ENCODE data around the gene C17orf58.
A peak's percentile ranks its signal among the peaks of the same experiment; 100 is the strongest.
"Not testable (repeated sequence)": the region's sequence is repeated elsewhere in the genome, so short reads cannot be mapped to it uniquely, and the experiment has no call there.

The C17orf58 gene

GRCh38 chr17:67999291-67999911 lies 3.1 kb upstream of the C17orf58 start:
- DNase-seq, result no peak

- no peak for DNase-seq
Measured at GRCh38 chr17:67998466-67998865, 2.2 kb upstream of the C17orf58 start.

DNA sequence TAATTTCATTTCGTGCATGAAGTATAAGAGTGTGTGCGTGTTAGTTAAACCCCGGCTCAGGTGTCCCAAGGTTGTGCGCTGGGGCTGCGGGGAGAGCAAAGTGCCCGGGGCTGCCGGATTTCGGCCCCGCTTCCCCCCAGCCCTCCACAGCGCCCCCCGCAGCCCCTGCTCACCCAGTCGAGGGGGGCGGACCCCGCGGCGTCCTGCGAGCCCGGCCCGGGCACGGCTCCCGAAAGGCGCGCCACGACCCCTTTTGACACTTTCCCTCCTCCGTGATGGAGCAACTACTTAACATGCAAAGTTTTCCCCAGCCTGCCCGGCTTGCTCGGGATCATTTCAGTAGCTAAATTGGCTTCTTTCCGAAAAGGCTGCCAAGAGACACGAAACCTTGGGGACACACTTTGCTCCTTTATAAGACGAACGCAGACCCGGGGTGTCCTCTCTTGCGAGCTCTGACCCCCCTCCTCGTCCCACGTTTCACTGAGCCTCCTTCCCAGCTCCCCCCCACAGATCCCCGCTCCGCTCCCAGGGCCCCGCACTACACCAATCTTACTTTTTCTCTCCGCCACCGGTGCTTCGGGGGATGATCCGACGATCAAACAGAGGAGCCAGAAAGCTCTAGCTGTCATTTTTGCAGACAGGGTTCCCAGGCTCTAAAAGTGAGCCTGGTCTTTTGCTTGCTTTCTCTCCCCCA lies 552 bp downstream of the C17orf58 start:
- DNase-seq, result no peak

DNA sequence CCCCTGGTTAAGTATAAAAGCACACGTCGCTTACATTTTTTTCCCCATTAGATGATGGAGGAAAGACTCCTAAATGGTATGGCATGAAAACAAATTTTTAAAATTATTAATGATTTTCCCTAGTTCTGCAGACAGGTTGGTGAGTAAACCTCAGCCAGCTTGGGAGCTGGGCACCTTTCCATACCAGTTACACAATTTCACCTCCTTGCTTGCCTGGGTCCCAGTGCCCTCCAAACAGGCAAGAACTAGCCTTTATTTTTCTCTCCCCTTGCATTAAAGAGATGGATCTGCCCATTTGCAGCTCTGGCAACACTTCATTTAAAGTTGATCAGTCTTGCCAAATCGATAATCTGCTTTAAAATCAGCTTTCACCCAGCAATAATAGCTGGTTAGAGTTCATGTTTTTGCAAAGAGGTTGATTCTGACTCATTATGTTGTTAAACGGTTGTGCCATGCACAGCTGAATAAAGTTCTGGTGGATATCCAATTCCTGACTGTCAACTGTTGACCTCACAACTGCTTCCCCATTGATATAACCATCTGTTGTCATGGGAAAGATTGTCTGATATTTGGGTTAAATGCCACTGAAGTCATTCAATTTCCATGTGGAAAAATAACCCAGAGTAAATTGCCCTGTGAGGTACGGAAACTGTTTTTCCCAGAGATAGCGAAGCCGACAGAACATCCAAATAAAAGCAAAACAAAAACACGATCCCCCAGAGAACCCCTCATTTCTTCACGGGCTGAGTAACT lies 1.3 kb downstream of the C17orf58 start:
- DNase-seq, result peak; percentile 74

GRCh38 chr17:67993998-67994361 lies 2.3 kb downstream of the C17orf58 start:
- peak; percentile 29 for DNase-seq

GRCh38 chr17:67993153-67993997 lies 2.9 kb downstream of the C17orf58 start:
- peak; percentile 72 for DNase-seq

- no peak for DNase-seq
Measured at GRCh38 chr17:67992548-67993152, 3.6 kb downstream of the C17orf58 start.

GRCh38 chr17:67990909-67991308 lies 5.4 kb downstream of the C17orf58 start:
- peak; percentile 5 for DNase-seq

DNA sequence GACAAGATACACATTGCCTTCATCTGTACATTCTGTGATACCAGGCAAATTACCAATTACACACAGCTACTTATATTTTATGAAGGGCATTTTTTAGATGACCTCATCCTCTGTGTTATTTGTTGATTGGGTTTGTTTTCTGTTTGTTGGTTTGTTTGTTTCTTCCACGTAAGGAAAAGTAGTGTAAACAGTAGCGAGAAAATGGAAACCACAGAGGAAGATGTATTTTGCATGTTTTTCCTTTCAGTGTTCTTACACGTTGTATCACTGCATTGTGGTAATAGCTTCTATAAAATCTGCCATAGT lies 12.9 kb downstream of the C17orf58 start:
- no peak for DNase-seq

DNA sequence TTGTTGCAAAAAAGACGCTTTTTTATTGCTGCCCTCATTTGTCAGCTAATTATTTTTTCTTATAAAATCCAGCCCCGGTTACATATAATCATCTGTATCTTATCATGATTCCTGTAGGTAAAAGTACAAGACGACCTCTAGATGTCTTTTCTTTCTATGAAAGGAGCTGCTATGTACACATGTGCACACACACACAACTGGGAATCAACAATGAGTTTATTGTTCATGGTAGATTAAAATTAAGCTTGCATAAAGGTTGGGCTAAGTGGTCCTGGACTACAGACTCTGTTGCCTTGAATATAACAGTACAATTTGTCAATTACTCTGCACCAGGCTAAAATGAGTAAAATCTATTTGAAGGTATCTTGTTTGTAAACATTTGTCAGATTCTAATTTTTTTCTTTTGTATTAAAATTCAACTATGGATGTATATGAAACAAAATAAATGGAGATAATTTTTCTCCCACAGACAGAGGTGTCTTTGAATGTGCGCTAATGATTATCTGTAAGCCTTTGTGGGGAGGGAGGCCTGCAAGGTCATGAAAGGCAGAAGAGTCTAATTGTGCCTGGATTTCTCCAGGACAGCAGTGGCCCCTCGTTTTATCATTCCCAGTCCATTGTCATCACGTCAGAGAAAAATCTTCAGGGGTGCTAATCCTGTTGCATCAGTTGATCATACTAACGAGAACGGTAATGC lies 13.4 kb downstream of the C17orf58 start:
- DNase-seq, result no peak

GRCh38 chr17:67982034-67982640 lies 14.1 kb downstream of the C17orf58 start:
- no peak for DNase-seq

- DNase-seq, result not testable (repeated sequence)
Measured at GRCh38 chr17:67980883-67981282, 15.4 kb downstream of the C17orf58 start.

DNA sequence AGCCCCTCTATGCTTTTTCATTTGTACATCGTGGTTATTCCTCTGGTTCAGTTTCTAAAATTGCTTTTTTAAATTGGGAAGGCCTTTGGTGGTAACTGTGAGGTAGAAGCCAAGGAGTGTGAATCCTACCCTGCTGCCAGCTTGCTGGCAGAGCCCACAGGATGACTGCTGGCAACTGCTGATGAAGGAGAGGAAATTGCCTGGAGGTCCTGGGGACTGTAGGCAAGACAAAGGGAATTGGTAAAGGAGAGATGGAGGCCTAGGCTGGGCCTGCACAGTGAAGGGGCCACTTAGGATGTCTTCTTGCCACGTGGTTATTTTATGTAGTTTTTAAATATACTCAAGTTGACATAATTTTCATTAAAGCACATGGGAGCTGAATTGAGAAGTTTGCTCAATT lies 15.8 kb downstream of the C17orf58 start:
- peak; percentile 41 for DNase-seq

GRCh38 chr17:67976306-67976705 lies 20.0 kb downstream of the C17orf58 start:
- not testable (repeated sequence) for DNase-seq

GRCh38 chr17:67974598-67975066 lies 21.6 kb downstream of the C17orf58 start:
- no peak for DNase-seq

DNA sequence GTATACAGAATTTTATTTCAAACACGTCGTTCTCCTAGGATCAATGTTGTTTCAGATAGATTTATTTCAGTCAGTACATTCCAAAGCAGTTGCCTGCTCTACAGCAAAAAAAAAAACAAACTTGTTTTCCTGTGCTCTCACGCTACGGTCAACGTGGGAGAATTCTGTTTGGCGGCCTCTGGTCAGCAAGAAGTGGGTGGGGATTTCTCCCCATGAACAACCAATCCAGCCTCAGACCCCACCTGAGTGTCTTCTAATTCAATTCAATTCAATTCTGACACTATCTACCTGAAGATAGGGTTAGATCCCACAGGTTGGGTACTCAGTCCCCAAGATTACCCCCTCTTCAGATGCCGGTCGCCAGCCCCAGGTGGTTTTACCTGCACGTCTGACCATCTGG lies 22.1 kb downstream of the C17orf58 start:
- DNase-seq, result no peak

- DNase-seq, result no peak
Measured at GRCh38 chr17:67970783-67971182, 25.5 kb downstream of the C17orf58 start.

DNA sequence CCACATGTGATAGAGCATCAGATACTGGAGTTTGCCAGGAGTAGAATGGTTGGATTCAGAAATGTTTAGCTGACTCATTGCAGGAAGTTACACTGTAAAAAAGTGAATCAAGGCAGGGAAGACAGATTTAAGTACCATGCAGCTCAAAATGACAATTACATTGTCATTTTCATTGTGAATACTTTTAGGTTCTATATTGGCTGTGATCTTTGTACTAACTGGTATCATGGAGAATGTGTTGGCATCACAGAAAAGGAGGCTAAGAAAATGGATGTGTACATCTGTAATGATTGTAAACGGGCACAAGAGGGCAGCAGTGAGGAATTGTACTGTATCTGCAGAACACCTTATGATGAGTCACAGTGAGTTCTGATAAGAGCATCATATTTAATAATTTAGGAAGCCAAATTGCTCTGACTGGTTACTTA lies 33.1 kb downstream of the C17orf58 start:
- DNase-seq, result peak; percentile 34

GRCh38 chr17:67962156-67962555 lies 34.1 kb downstream of the C17orf58 start:
- DNase-seq, result not testable (repeated sequence)

- not testable (repeated sequence) for DNase-seq
Measured at GRCh38 chr17:67960276-67960675, 36.0 kb downstream of the C17orf58 start.

- no peak for DNase-seq
Measured at GRCh38 chr17:67959510-67959909, 36.8 kb downstream of the C17orf58 start.

- DNase-seq, result no peak
Measured at GRCh38 chr17:67950945-67951344, 45.3 kb downstream of the C17orf58 start.
